GM19452 (cell line): ENCODE data around the gene VPS13A.
"Not testable (repeated sequence)": the region's sequence is repeated elsewhere in the genome, so short reads cannot be mapped to it uniquely, and the experiment has no call there.

Source experiments
- ATAC-seq: cut with Tn5 transposase; IDR thresholded peaks from one replicate; pipeline ENCODE4 v1.9.1; 2021; ENCODE audit not compliant: unreplicated experiment

The VPS13A gene

GRCh38 chr9:77183581-77183980 is 6.2 kb downstream of the VPS13A start:
- no peak for ATAC-seq

- no peak for ATAC-seq
These were observed 10.9 kb downstream of the VPS13A start for GRCh38 chr9:77188242-77188641.

- no peak for ATAC-seq
These were observed 17.1 kb downstream of the VPS13A start for GRCh38 chr9:77194423-77194822.

GRCh38 chr9:77210116-77210515 is 32.8 kb downstream of the VPS13A start:
- no peak for ATAC-seq

GRCh38 chr9:77211561-77211960 is 34.2 kb downstream of the VPS13A start:
- ATAC-seq, result no peak

GRCh38 chr9:77212801-77213200 is 35.5 kb downstream of the VPS13A start:
- ATAC-seq, result no peak

- ATAC-seq, result no peak
These were observed 38.5 kb downstream of the VPS13A start for GRCh38 chr9:77215874-77216273.

- ATAC-seq, result no peak
These were observed 41.3 kb downstream of the VPS13A start for GRCh38 chr9:77218612-77219011.

GRCh38 chr9:77221431-77221830 is 44.1 kb downstream of the VPS13A start:
- no peak for ATAC-seq

GRCh38 chr9:77224746-77225312 is 47.5 kb downstream of the VPS13A start:
- ATAC-seq, result no peak

GRCh38 chr9:77236693-77237092 is 59.4 kb downstream of the VPS13A start:
- no peak for ATAC-seq

- ATAC-seq, result no peak
These were observed 60.6 kb downstream of the VPS13A start for GRCh38 chr9:77237896-77238295.

- ATAC-seq, result no peak
These were observed 73.7 kb downstream of the VPS13A start for GRCh38 chr9:77251050-77251449.

GRCh38 chr9:77257275-77257674 is 79.9 kb downstream of the VPS13A start:
- ATAC-seq, result no peak

GRCh38 chr9:77261605-77262004 is 84.3 kb downstream of the VPS13A start:
- ATAC-seq, result no peak

- ATAC-seq, result not testable (repeated sequence)
These were observed 90.4 kb downstream of the VPS13A start for GRCh38 chr9:77267762-77268161.

GRCh38 chr9:77271023-77271690 is 93.8 kb downstream of the VPS13A start:
- ATAC-seq, result peak; percentile 75

GRCh38 chr9:77276799-77277198 is 99.5 kb downstream of the VPS13A start:
- no peak for ATAC-seq

- ATAC-seq, result no peak
These were observed 100.4 kb downstream of the VPS13A start for GRCh38 chr9:77277719-77278118.

- no peak for ATAC-seq
These were observed 106.7 kb downstream of the VPS13A start for GRCh38 chr9:77283991-77284390.

GRCh38 chr9:77284616-77285015 is 107.3 kb downstream of the VPS13A start:
- ATAC-seq, result no peak

GRCh38 chr9:77290373-77290772 is 113.0 kb downstream of the VPS13A start:
- no peak for ATAC-seq

GRCh38 chr9:77291714-77292113 is 114.4 kb downstream of the VPS13A start:
- ATAC-seq, result no peak
